Calu3 (cell line): ENCODE measurements around the gene CSTPP1. TPM values are rescaled to one million over a fixed set of nuclear protein-coding genes. Genes with fewer than 3 reads are reported as not detected.
"Not testable (repeated sequence)": the region's sequence is repeated elsewhere in the genome, so short reads cannot be mapped to it uniquely, and the experiment has no call there.

Experiments
- BruUV-seq: library from RNA; stranded (reverse); fragments of 400-500 nt; replicated peaks from 2 replicates; lab custom pipeline; 2021; lab: Mats Ljungman, UMichigan
- CTCF ChIA-PET: fragments of 300-600 bp; sonication (Branson Sonifier 250); formaldehyde crosslinking; loops from one replicate; lab custom pipeline; 2022; ENCODE audit warnings: antibody characterized with exemption; lab: Charles Lee
- DNase-seq: peaks from one replicate; pipeline ENCODE4 v3.0.0; 2022
- H3K27ac Mint-ChIP-seq: one replicate; pipeline ENCODE4 v1.8.0; 2022; ENCODE audit warnings: mixed read lengths; ENCODE audit not compliant: unreplicated experiment
- H3K27me3 Mint-ChIP-seq: one replicate; pipeline ENCODE4 v1.8.0; 2022; ENCODE audit warnings: mixed read lengths; ENCODE audit not compliant: unreplicated experiment
- H3K36me3 Mint-ChIP-seq: one replicate; pipeline ENCODE4 v1.8.0; 2022; ENCODE audit warnings: mild to moderate bottlenecking, moderate library complexity, mixed read lengths; ENCODE audit not compliant: insufficient read depth, unreplicated experiment
- H3K4me1 Mint-ChIP-seq: one replicate; pipeline ENCODE4 v1.8.0; 2022; ENCODE audit warnings: mild to moderate bottlenecking, low read depth, mixed read lengths; ENCODE audit not compliant: unreplicated experiment
- H3K4me3 Mint-ChIP-seq: one replicate; pipeline ENCODE4 v1.8.0; 2022; ENCODE audit warnings: mild to moderate bottlenecking, low read depth, moderate library complexity, mixed read lengths; ENCODE audit not compliant: unreplicated experiment
- H3K9me3 Mint-ChIP-seq: one replicate; pipeline ENCODE4 v1.8.0; 2022; ENCODE audit warnings: low read depth, mixed read lengths; ENCODE audit not compliant: unreplicated experiment
- CTCF ChIP-seq: fragments of 200-600 bp; IDR thresholded peaks from one replicate; pipeline ENCODE4 v1.8.0; 2022; ENCODE audit warnings: antibody characterized with exemption; ENCODE audit not compliant: unreplicated experiment
- intact Hi-C: fragments of 100-400 bp; cut with micrococcal nuclease; formaldehyde crosslinking; loops from one replicate; pipeline ENCODE4 v1.10.0; 2022; ENCODE audit not compliant: unreplicated experiment
- total RNA-seq: library from RNA; stranded (reverse); gene quantifications from 2 replicates; pipeline ENCODE4 v1.2.3, GENCODE V29; 2022

CSTPP1 gene
- total RNA-seq, 1 experiment from 2014 or later, result 23.2 TPM

GRCh38 chr11:46953093-46953492 lies 16.5 kb downstream of the CSTPP1 start:
- Mint-ChIP-seq H3K9me3 (no peaks in the 10 kb centered on the region), H3K4me3 (no peak overlapping the region), H3K4me1 (no peaks in the 10 kb centered on the region), H3K27ac (no peak overlapping the region), H3K36me3 (no peaks in the 10 kb centered on the region), H3K27me3 (no peaks in the 10 kb centered on the region)
- intact Hi-C loops, result no loop called here
- CTCF ChIA-PET, result no interaction called here
- no peak for DNase-seq
- BruUV-seq, result no TSS peak
- TF ChIP-seq CTCF, result no peak

GRCh38 chr11:46958777-46959176 lies 22.2 kb downstream of the CSTPP1 start:
- H3K9me3 Mint-ChIP-seq, result peaks cover 3% of the 10 kb centered on the region
- intact Hi-C loops, result no loop called here
- no peak overlapping the region for H3K4me3 Mint-ChIP-seq
- no peaks in the 10 kb centered on the region for H3K36me3 Mint-ChIP-seq
- CTCF ChIA-PET, result no interaction called here
- DNase-seq, result no peak
- no peaks in the 10 kb centered on the region for H3K4me1 Mint-ChIP-seq
- no peaks in the 10 kb centered on the region for H3K27me3 Mint-ChIP-seq
- no TSS peak for BruUV-seq
- H3K27ac Mint-ChIP-seq, result no peak overlapping the region
- no peak for TF ChIP-seq CTCF

- CTCF ChIA-PET, result no interaction called here
- DNase-seq, result no peak
- Mint-ChIP-seq H3K4me1 (peaks cover 7% of the 10 kb centered on the region), H3K4me3 (no peak overlapping the region), H3K9me3 (peaks cover 3% of the 10 kb centered on the region), H3K27ac (no peak overlapping the region), H3K27me3 (no peaks in the 10 kb centered on the region), H3K36me3 (no peaks in the 10 kb centered on the region)
- TF ChIP-seq CTCF, result no peak
- intact Hi-C loops, result no loop called here
- no TSS peak for BruUV-seq
These were observed 24.5 kb downstream of the CSTPP1 start for GRCh38 chr11:46961041-46961440.

GRCh38 chr11:46961886-46962285 lies 25.3 kb downstream of the CSTPP1 start:
- H3K36me3 Mint-ChIP-seq, DNase-seq, H3K4me1 Mint-ChIP-seq, H3K27me3 Mint-ChIP-seq, BruUV-seq, intact Hi-C loops, H3K9me3 Mint-ChIP-seq, H3K4me3 Mint-ChIP-seq, CTCF ChIA-PET, H3K27ac Mint-ChIP-seq: not testable (repeated sequence)

- intact Hi-C loops, result no loop called here
- CTCF ChIA-PET, result interaction anchor here (0.6 to 0.7 kb wide), 2 partner anchors 29 to 509 kb away, joined by 3 to 4 read pairs; no protein-coding TSS in a partner anchor
- no peak for TF ChIP-seq CTCF
- no peak for DNase-seq
- H3K4me3 Mint-ChIP-seq, result no peak overlapping the region
- H3K27ac Mint-ChIP-seq, result no peak overlapping the region
- peaks cover 7% of the 10 kb centered on the region for H3K4me1 Mint-ChIP-seq
- BruUV-seq, result no TSS peak
- no peaks in the 10 kb centered on the region for H3K36me3 Mint-ChIP-seq
- H3K27me3 Mint-ChIP-seq, result no peaks in the 10 kb centered on the region
- H3K9me3 Mint-ChIP-seq, result peaks cover 3% of the 10 kb centered on the region
These were observed 27.3 kb downstream of the CSTPP1 start for GRCh38 chr11:46963844-46964243.
